ENCODE results near the gene PPP1R8.

DNA sequence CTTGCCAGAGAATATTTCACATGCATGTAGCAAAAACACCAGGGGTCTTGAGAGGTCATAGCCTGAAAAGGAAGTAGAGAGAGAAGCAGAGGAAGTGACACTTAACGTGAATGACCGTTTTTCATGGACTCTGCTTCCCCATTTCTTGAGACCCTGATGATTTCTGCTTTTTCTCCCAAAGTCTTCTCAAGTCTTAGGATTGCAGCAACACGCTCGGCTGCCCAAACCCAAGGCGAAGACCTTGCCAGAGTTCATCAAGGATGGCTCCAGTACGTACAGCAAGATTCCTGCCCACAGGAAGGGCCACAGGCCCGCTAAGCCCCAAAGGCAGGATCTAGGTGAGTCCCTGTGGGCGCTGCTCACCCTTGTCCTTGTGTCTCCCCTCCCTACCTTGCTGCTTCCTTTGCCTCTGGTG, 54.5 kb downstream of the PPP1R8 start:
- no peak for TF ChIP-seq EZH2 (IDR thresholded peaks at IDR 0.05; ENCODE audit: borderline replicate concordance, low read length)
- TF ChIP-seq, protein P1, sequence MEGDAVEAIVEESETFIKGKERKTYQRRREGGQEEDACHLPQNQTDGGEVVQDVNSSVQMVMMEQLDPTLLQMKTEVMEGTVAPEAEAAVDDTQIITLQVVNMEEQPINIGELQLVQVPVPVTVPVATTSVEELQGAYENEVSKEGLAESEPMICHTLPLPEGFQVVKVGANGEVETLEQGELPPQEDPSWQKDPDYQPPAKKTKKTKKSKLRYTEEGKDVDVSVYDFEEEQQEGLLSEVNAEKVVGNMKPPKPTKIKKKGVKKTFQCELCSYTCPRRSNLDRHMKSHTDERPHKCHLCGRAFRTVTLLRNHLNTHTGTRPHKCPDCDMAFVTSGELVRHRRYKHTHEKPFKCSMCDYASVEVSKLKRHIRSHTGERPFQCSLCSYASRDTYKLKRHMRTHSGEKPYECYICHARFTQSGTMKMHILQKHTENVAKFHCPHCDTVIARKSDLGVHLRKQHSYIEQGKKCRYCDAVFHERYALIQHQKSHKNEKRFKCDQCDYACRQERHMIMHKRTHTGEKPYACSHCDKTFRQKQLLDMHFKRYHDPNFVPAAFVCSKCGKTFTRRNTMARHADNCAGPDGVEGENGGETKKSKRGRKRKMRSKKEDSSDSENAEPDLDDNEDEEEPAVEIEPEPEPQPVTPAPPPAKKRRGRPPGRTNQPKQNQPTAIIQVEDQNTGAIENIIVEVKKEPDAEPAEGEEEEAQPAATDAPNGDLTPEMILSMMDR (IDR thresholded peaks at IDR 0.05; ENCODE audit: low read length), result no peak
